KBM-7 (cell line): ENCODE data around the gene INMT.
A peak's percentile ranks its signal among the peaks of the same experiment; 100 is the strongest.

Experiments used
- DNase-seq: peaks from one replicate; pipeline ENCODE4 v3.0.0-alpha.2; 2015
- in situ Hi-C: fragments of 300-500 bp; cut with MboI; formaldehyde crosslinking; loops from 2 replicates; pipeline ENCODE4 v1.14.3; 2020; ENCODE audit warnings: low sequenced_read_pairs, low pct_unique_long_range_greater_than_20kb, mixed read lengths

INMT gene

DNA sequence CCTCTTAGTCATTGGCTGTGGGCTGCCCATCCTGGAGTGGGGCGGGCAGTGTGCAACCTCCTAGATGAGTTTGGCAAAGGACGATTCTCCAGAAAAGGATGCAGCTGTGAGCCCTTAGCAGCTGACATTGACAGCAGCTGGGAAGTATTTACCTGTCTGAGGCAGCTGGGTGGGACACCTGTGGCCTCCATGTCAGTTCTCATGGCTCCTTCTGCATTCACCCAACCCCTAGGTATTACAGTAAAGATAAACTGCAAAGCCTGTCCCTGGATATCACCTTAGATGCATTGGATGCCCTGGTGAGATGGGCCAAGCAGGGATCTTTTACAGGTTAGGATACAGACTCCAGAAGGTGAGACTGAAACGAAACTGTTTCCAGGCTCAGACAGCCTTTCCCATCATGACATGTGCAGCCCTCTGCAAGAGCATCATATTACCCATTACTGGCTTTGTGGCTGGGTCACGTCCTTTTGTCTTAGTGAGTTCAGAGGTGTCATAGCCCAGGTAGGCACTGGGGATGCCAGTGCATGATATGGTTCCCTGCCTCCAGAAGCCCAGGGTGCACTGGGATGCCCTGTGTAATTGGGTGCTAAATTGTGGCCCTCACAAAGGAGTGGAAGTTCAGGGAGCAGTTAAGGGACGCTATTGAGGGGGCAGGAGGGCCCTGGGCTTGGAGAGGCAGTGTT lies 48.2 kb downstream of the INMT start:
- DNase-seq = no peak
- in situ Hi-C loops = no loop called here

DNA sequence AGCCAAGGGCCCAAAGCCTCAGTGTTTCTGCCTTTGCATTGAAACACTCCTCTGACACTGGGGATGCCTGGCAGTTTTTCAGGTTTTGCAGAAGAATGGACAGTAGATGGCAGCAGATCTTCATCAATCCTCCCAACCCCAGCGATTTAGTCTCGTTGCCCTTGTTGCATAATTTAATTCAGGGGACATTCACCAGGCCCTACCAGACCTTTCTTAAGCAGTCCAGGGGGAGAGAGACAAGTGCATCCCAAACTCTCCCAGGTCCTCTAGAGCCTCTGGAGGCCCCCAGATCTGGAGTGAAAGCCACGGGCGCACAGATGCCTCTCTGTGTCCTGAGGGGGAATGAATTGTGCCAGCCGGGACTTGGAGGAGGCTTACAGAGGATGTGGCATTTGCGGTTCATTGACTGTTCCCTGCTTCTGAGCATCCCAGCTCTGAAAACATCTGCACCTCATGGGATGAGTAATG lies 48.9 kb downstream of the INMT start:
- peak; percentile 75 for DNase-seq
- in situ Hi-C loops = no loop called here

GRCh38 chr7:30802812-30803211 lies 50.9 kb downstream of the INMT start:
- DNase-seq = no peak
- in situ Hi-C loops = no loop called here

DNA sequence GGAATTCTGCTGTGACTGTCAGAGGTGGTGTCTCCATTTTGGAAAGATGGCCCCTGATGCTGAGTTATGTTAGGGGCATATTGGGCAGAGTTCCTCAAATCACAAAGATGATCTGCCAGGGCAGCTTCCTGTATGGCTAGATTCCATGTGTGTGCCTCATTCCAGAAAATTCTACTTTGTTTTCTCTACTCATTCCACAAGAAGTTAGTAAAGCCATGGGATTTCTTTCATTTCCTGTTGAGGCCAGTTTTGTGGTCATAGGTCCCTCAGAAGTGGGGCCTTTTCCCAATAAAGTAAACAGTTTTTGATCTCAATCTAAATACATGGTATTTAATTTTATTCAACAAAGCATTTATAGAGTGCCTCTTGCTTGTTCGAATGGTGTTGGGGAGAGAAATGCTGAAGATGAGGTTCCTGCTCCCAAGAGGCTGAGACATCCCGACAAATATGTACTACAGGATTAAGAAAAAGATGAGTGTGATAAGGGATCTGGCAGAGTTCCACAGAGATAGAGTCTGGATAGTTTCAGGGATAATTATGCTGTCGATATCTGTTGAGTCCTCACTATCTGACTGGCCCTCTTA lies 52.2 kb downstream of the INMT start:
- no peak for DNase-seq

DNA sequence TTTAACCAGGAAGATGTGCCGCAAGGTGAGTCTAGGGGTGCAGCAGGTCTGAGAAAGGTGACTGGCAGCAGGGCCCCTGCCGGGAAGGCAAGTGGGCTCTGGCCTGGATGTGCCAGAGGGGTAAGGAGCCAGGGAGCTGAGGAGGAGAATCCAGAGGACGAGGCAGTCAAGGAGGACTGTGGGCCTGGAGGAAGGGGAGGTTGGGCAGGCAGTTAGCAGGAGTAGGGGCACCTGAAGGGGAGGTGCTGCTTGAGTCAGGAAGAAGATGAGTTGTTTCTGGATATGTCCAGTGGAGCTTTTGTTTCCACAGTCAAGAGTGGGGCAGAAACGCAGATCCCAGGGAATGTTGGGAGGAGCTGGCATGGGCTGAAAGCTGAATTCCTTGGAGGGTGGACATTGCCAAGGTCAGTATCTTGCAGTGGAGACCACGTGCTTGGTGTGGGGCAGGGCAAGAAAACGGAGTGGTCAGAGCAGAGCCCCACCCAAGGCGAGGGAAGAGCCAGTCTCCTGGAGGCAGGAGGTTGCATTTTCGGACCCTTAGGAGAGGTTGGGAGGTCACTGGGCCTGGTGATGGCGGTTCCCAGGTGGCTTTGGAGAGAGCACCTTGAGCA lies 53.3 kb downstream of the INMT start:
- in situ Hi-C loops = no loop called here
- DNase-seq = no peak

More for the DNA sequence above, 52.2 kb downstream of the INMT start:
- in situ Hi-C loops = no loop called here

DNA sequence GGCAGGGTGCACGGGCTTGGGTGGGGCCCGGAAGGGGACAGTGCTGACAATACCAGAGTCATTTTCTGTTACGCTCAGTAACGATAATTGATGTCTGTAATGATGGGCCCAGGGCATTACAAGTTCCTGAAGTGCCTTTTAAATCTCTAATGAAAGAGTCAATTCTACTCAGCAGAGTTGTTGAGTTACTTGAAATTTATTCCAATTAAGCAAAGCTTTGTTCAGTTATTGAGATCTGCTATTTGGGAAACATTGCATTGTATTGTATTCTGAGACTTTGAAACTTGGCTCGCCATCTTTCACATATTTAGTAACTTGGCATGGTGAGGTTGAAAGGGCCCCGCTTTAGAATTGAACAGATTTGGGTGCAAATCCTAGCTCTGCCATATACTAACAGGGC lies 54.0 kb downstream of the INMT start:
- DNase-seq = no peak
- in situ Hi-C loops = no loop called here
